GM23338 (cell line): ENCODE results near the gene SH3BP2. TPM values are rescaled to one million over a fixed set of nuclear protein-coding genes. Genes with fewer than 3 reads are reported as not detected.

Source experiments
- ATAC-seq: fragments of 200-7000 bp; cut with Tn5 transposase; 3 replicates; pipeline ENCODE4 v1.9.1; 2020
- DNase-seq: peaks from one replicate; pipeline ENCODE4 v3.0.0-alpha.2; 2015; ENCODE audit warnings: low spot score
- H2AFZ ChIP-seq: fragments of 200-600 bp; sonication (generic); 2 replicates; pipeline ENCODE4 v1.8.0; 2016; ENCODE audit warnings: antibody characterized with exemption, mild to moderate bottlenecking, moderate library complexity
- H3F3A ChIP-seq: fragments of 200-600 bp; sonication (generic); replicated peaks from 2 replicates; pipeline ENCODE4 v1.8.0; 2017; ENCODE audit warnings: antibody characterized with exemption, mixed run types, low read depth
- H3K27ac ChIP-seq: fragments of 200-600 bp; sonication (generic); 2 replicates; pipeline ENCODE4 v1.6.1; 2016; ENCODE audit warnings: low read depth
- H3K27me3 ChIP-seq: fragments of 200-600 bp; sonication (generic); 2 replicates; pipeline ENCODE4 v1.8.0; 2016; ENCODE audit warnings: mild to moderate bottlenecking, mixed run types, moderate library complexity; ENCODE audit not compliant: insufficient read depth
- H3K36me3 ChIP-seq: fragments of 200-600 bp; sonication (generic); 2 replicates; pipeline ENCODE4 v1.8.0; 2016; ENCODE audit warnings: mild to moderate bottlenecking; ENCODE audit not compliant: insufficient read depth
- H3K4me1 ChIP-seq: fragments of 200-600 bp; sonication (generic); 2 replicates; pipeline ENCODE4 v1.8.0; 2016; ENCODE audit warnings: mild to moderate bottlenecking, moderate library complexity; ENCODE audit not compliant: insufficient read depth
- H3K4me2 ChIP-seq: fragments of 200-600 bp; sonication (generic); 2 replicates; pipeline ENCODE4 v1.7.1; 2017; ENCODE audit warnings: mixed run types
- H3K4me3 ChIP-seq: fragments of 200-600 bp; sonication (generic); 2 replicates; pipeline ENCODE4 v1.6.1; 2016; ENCODE audit warnings: mixed run types
- H3K79me2 ChIP-seq: fragments of 200-600 bp; sonication (generic); replicated peaks from 2 replicates; pipeline ENCODE4 v1.8.0; 2017; ENCODE audit warnings: mild to moderate bottlenecking; ENCODE audit not compliant: insufficient read depth
- H3K9me2 ChIP-seq: fragments of 200-600 bp; sonication (generic); 2 replicates; pipeline ENCODE4 v1.8.0; 2017; ENCODE audit not compliant: insufficient read depth
- H4K20me1 ChIP-seq: fragments of 200-600 bp; sonication (generic); replicated peaks from 2 replicates; pipeline ENCODE4 v1.8.0; 2017; ENCODE audit warnings: mild to moderate bottlenecking; ENCODE audit not compliant: insufficient read depth
- H3K27ac Mint-ChIP-seq: 2 replicates; pipeline ENCODE4 v1.8.0; 2020; ENCODE audit warnings: inconsistent platforms, mild to moderate bottlenecking, moderate library complexity, mixed read lengths
- H3K27me3 Mint-ChIP-seq: 3 replicates; pipeline ENCODE4 v1.8.0; 2022; ENCODE audit warnings: low read depth, mild to moderate bottlenecking, moderate library complexity, mixed read lengths, inconsistent platforms; ENCODE audit not compliant: insufficient read depth, poor library complexity
- H3K36me3 Mint-ChIP-seq: 3 replicates; pipeline ENCODE4 v1.8.0; 2021; ENCODE audit warnings: low read depth, mild to moderate bottlenecking, inconsistent platforms, moderate library complexity, mixed read lengths
- H3K4me1 Mint-ChIP-seq: 3 replicates; pipeline ENCODE4 v1.8.0; 2020; ENCODE audit warnings: mild to moderate bottlenecking, inconsistent platforms, mixed read lengths
- H3K4me3 Mint-ChIP-seq: 3 replicates; pipeline ENCODE4 v1.8.0; 2021; ENCODE audit warnings: moderate library complexity, mild to moderate bottlenecking, inconsistent platforms, mixed read lengths
- H3K9me3 Mint-ChIP-seq: 3 replicates; pipeline ENCODE4 v1.8.0; 2020; ENCODE audit warnings: moderate library complexity, mild to moderate bottlenecking, inconsistent platforms, mixed read lengths
- CREB1 ChIP-seq: fragments of 250-450 bp; sonication (Bioruptor Pico); IDR thresholded peaks from 2 replicates; pipeline ENCODE4 v1.5.0; 2020; ENCODE audit warnings: low read depth, mild to moderate bottlenecking, moderate library complexity
- EZH2phosphoT487 ChIP-seq: fragments of 200-600 bp; sonication (generic); IDR thresholded peaks from one replicate; pipeline ENCODE4 v1.8.1; 2018; ENCODE audit warnings: antibody characterized with exemption; ENCODE audit not compliant: unreplicated experiment
- POLR2AphosphoS5 ChIP-seq: IDR thresholded peaks from 2 replicates; pipeline ENCODE4 v1.6.1; 2016; ENCODE audit warnings: antibody characterized with exemption, low read depth
- REST ChIP-seq: IDR thresholded peaks from one replicate; pipeline ENCODE4 v1.6.1; 2018; ENCODE audit warnings: antibody characterized with exemption; ENCODE audit not compliant: unreplicated experiment
- STAT1 ChIP-seq: IDR thresholded peaks from one replicate; pipeline ENCODE4 v1.6.1; 2016; ENCODE audit warnings: antibody characterized with exemption; ENCODE audit not compliant: unreplicated experiment
- ZNF114 ChIP-seq: fragments of 250-450 bp; sonication (Bioruptor Pico); IDR thresholded peaks from 2 replicates; pipeline ENCODE4 v1.5.0; 2020; ENCODE audit warnings: mild to moderate bottlenecking, moderate library complexity
- ZNF331 ChIP-seq: fragments of 250-450 bp; sonication (Bioruptor Pico); IDR thresholded peaks from 2 replicates; pipeline ENCODE4 v1.5.0; 2020; ENCODE audit warnings: low read depth, mild to moderate bottlenecking, moderate library complexity
- polyA plus RNA-seq: library from polyadenylated mRNA; unstranded; fragments of >200 nt; fragmentation: Nextera tagmentation; extraction: Ambion mirVana; gene quantifications from 2 replicates; pipeline ENCODE4 v1.2.1, GENCODE V29; 2016
- total RNA-seq: library from RNA; depleted of rRNA; stranded (reverse); fragments of >200 nt; shearing (Covaris generic); gene quantifications from 2 replicates; pipeline ENCODE4 v1.2.3, GENCODE V29; 2014
- TF ChIP-seq, protein P1 (sequence below): IDR thresholded peaks from 2 replicates; pipeline ENCODE4 v1.6.1; 2016; ENCODE audit warnings: antibody characterized with exemption
- TF ChIP-seq, protein P2 (sequence below): fragments of 250-450 bp; sonication (Bioruptor Pico); IDR thresholded peaks from 2 replicates; pipeline ENCODE4 v1.5.0; 2020; ENCODE audit warnings: mild to moderate bottlenecking, moderate library complexity

Gene SH3BP2
- total and polyA plus RNA-seq, 2 experiments from 2014 or later: 15.2 to 43.9 TPM

DNA sequence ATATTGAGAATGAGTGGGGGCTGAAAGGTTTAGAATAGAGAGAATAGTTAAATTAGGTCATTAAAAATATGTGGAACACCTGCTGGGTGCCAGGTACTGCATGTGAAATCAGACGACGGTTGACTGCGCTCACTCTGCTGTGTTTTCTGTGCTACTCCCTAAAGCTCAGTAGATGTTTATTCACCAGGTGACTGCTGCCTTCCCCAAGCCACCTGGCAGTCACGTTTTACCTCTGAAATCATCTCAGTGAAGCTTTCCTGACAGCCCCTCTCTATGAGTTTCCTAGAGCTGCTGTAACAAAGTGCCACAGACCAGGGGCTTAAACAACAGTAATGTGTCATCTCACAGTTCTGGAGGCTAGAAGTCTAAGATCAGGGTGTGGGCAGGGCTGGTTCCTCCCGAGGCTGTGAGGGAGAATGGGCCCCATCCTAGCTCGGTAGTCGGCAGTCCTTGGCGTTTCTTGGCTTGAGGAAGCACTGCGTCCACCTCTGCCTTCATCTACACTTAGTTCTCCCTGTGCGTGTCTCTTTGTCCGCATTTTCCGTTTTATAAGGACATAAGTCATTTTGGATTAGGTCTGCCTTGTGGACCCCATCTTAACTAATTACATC, 76.1 kb downstream of the SH3BP2 start (continued):
- no peak for TF ChIP-seq REST

GRCh38 chr4:2869659-2870058, 76.8 kb downstream of the SH3BP2 start:
- DNase-seq (no peak), ATAC-seq (no peak)
- H3K27me3 Mint-ChIP-seq: peaks cover 2% of the 10 kb centered on the region
- peak overlapping the region; percentile 2; the same call in 1 of the 2 replicates for H3K27ac Mint-ChIP-seq
- H3K9me2 ChIP-seq: no peaks in the 10 kb centered on the region
- H3K27ac ChIP-seq: peak overlapping the region; percentile 48; the same call in 1 of the 2 replicates
- H3K36me3 ChIP-seq: no peaks in the 10 kb centered on the region
- no peak for TF ChIP-seq POLR2AphosphoS5
- no peaks in the 10 kb centered on the region for H3K9me3 Mint-ChIP-seq
- peaks cover 54% of the 10 kb centered on the region for H3K4me1 ChIP-seq
- H3K4me1 Mint-ChIP-seq: peaks cover 47% of the 10 kb centered on the region
- H3K4me3 Mint-ChIP-seq: no peak overlapping the region; the same call in 2 of the 3 replicates
- peak overlapping the region; percentile 44; the same call in 1 of the 2 replicates for H3K4me2 ChIP-seq
- 0 out of 2 replicates have a peak, but pooled peaks cover 2% of the 10 kb centered on the region for H3F3A ChIP-seq
- H4K20me1 ChIP-seq: peaks cover 6% of the 10 kb centered on the region
- H2AFZ ChIP-seq: no peak overlapping the region
- peak overlapping the region; percentile 15; the same call in 1 of the 2 replicates for H3K4me3 ChIP-seq
- no peaks in the 10 kb centered on the region for H3K27me3 ChIP-seq
- H3K79me2 ChIP-seq: peaks cover 99% of the 10 kb centered on the region
- H3K36me3 Mint-ChIP-seq: no peaks in the 10 kb centered on the region

- Histone ChIP-seq H3F3A (0 out of 2 replicates have a peak, but pooled peaks cover 2% of the 10 kb centered on the region), H3K4me1 (peaks cover 54% of the 10 kb centered on the region), H4K20me1 (peaks cover 6% of the 10 kb centered on the region), H3K79me2 (peaks cover 99% of the 10 kb centered on the region), H3K36me3 (no peaks in the 10 kb centered on the region), H3K4me2 (no peak overlapping the region), H2AFZ (no peak overlapping the region), H3K9me2 (no peaks in the 10 kb centered on the region), H3K27ac (no peak overlapping the region), H3K27me3 (no peaks in the 10 kb centered on the region), H3K4me3 (no peak overlapping the region)
- TF ChIP-seq, protein P1, sequence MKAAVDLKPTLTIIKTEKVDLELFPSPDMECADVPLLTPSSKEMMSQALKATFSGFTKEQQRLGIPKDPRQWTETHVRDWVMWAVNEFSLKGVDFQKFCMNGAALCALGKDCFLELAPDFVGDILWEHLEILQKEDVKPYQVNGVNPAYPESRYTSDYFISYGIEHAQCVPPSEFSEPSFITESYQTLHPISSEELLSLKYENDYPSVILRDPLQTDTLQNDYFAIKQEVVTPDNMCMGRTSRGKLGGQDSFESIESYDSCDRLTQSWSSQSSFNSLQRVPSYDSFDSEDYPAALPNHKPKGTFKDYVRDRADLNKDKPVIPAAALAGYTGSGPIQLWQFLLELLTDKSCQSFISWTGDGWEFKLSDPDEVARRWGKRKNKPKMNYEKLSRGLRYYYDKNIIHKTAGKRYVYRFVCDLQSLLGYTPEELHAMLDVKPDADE: no peak
- TF ChIP-seq CREB1 (CRISPR knock-in tag): no peak
- TF ChIP-seq EZH2phosphoT487: no peak
- TF ChIP-seq ZNF331 (CRISPR knock-in tag): no peak
- no peak for TF ChIP-seq POLR2AphosphoS5
- no peak for TF ChIP-seq STAT1
- TF ChIP-seq, protein P2, sequence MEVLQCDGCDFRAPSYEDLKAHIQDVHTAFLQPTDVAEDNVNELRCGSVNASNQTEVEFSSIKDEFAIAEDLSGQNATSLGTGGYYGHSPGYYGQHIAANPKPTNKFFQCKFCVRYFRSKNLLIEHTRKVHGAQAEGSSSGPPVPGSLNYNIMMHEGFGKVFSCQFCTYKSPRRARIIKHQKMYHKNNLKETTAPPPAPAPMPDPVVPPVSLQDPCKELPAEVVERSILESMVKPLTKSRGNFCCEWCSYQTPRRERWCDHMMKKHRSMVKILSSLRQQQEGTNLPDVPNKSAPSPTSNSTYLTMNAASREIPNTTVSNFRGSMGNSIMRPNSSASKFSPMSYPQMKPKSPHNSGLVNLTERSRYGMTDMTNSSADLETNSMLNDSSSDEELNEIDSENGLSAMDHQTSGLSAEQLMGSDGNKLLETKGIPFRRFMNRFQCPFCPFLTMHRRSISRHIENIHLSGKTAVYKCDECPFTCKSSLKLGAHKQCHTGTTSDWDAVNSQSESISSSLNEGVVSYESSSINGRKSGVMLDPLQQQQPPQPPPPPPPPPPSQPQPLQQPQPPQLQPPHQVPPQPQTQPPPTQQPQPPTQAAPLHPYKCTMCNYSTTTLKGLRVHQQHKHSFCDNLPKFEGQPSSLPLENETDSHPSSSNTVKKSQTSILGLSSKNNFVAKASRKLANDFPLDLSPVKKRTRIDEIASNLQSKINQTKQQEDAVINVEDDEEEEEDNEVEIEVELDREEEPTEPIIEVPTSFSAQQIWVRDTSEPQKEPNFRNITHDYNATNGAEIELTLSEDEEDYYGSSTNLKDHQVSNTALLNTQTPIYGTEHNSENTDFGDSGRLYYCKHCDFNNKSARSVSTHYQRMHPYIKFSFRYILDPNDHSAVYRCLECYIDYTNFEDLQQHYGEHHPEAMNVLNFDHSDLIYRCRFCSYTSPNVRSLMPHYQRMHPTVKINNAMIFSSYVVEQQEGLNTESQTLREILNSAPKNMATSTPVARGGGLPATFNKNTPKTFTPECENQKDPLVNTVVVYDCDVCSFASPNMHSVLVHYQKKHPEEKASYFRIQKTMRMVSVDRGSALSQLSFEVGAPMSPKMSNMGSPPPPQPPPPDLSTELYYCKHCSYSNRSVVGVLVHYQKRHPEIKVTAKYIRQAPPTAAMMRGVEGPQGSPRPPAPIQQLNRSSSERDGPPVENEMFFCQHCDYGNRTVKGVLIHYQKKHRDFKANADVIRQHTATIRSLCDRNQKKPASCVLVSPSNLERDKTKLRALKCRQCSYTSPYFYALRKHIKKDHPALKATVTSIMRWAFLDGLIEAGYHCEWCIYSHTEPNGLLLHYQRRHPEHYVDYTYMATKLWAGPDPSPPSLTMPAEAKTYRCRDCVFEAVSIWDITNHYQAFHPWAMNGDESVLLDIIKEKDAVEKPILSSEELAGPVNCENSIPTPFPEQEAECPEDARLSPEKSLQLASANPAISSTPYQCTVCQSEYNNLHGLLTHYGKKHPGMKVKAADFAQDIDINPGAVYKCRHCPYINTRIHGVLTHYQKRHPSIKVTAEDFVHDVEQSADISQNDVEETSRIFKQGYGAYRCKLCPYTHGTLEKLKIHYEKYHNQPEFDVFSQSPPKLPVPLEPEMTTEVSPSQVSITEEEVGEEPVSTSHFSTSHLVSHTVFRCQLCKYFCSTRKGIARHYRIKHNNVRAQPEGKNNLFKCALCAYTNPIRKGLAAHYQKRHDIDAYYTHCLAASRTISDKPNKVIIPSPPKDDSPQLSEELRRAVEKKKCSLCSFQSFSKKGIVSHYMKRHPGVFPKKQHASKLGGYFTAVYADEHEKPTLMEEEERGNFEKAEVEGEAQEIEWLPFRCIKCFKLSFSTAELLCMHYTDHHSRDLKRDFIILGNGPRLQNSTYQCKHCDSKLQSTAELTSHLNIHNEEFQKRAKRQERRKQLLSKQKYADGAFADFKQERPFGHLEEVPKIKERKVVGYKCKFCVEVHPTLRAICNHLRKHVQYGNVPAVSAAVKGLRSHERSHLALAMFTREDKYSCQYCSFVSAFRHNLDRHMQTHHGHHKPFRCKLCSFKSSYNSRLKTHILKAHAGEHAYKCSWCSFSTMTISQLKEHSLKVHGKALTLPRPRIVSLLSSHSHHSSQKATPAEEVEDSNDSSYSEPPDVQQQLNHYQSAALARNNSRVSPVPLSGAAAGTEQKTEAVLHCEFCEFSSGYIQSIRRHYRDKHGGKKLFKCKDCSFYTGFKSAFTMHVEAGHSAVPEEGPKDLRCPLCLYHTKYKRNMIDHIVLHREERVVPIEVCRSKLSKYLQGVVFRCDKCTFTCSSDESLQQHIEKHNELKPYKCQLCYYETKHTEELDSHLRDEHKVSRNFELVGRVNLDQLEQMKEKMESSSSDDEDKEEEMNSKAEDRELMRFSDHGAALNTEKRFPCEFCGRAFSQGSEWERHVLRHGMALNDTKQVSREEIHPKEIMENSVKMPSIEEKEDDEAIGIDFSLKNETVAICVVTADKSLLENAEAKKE: no peak
- no peak for TF ChIP-seq ZNF114
- peaks cover 43% of the 10 kb centered on the region for H3K4me1 Mint-ChIP-seq
- no peak for ATAC-seq
- H3K27me3 Mint-ChIP-seq: peaks cover 2% of the 10 kb centered on the region
- H3K9me3 Mint-ChIP-seq: no peaks in the 10 kb centered on the region
- no peak overlapping the region for H3K27ac Mint-ChIP-seq
- no peaks in the 10 kb centered on the region for H3K36me3 Mint-ChIP-seq
- no peak overlapping the region for H3K4me3 Mint-ChIP-seq
- DNase-seq: no peak
These were observed 77.2 kb downstream of the SH3BP2 start for GRCh38 chr4:2870082-2870481.
